IMR-90 (cell line): ENCODE results near the gene NUDCD3. TPM values are rescaled to one million over a fixed set of nuclear protein-coding genes. Genes with fewer than 3 reads are reported as not detected.

Experiments
- ATAC-seq: fragments of 200-7000 bp; cut with Tn5 transposase; 2 replicates; pipeline ENCODE4 v1.9.1; 2020; ENCODE audit warnings: low read depth, mild to moderate bottlenecking, moderate library complexity
- BruUV-seq: library from RNA; stranded (reverse); fragments of 400-500 nt; replicated peaks from 2 replicates; lab custom pipeline; 2021; lab: Mats Ljungman, UMichigan
- CTCF ChIA-PET: fragments of 300-600 bp; formaldehyde crosslinking; extraction: SDS; loops from one replicate; lab custom pipeline; 2021; ENCODE audit warnings: antibody characterized with exemption; lab: Yijun Ruan, JAX
- POLR2A ChIA-PET: fragments of 300-600 bp; sonication (Branson Sonifier 250); formaldehyde crosslinking; loops from one replicate; lab custom pipeline; 2022; ENCODE audit warnings: antibody characterized with exemption; ENCODE audit not compliant: unreplicated experiment; lab: Charles Lee
- DNase-seq: peaks from one replicate; pipeline ENCODE4 v3.0.0; 2013
- H2AFZ ChIP-seq: replicated peaks from 2 replicates; pipeline ENCODE3; 2013; ENCODE audit warnings: low read length, mild to moderate bottlenecking; ENCODE audit not compliant: poor library complexity
- H2AK5ac ChIP-seq: 2 replicates; pipeline ENCODE4 v1.6.1; 2013; ENCODE audit warnings: low read depth, low read length, inconsistent platforms
- H2AK9ac ChIP-seq: replicated peaks from 2 replicates; pipeline ENCODE3; 2013; ENCODE audit warnings: mild to moderate bottlenecking, low read depth, low read length, moderate library complexity; ENCODE audit not compliant: poor library complexity
- H2BK120ac ChIP-seq: 2 replicates; pipeline ENCODE4 v1.6.1; 2013; ENCODE audit warnings: low read depth, low read length, inconsistent platforms
- H2BK15ac ChIP-seq: 3 replicates; pipeline ENCODE4 v1.6.1; 2013; ENCODE audit warnings: low read depth, low read length, inconsistent platforms
- H2BK20ac ChIP-seq: 2 replicates; pipeline ENCODE4 v1.6.1; 2013; ENCODE audit warnings: low read depth, mild to moderate bottlenecking, inconsistent platforms, low read length, moderate library complexity
- H2BK5ac ChIP-seq: 2 replicates; pipeline ENCODE4 v1.6.1; 2013; ENCODE audit warnings: mild to moderate bottlenecking, low read depth, low read length, inconsistent platforms; ENCODE audit not compliant: poor library complexity, severe bottlenecking
- H3K14ac ChIP-seq: replicated peaks from 2 replicates; pipeline ENCODE4 v1.6.1; 2013; ENCODE audit warnings: low read depth, low read length, inconsistent platforms
- H3K18ac ChIP-seq: 2 replicates; pipeline ENCODE4 v1.6.1; 2013; ENCODE audit warnings: low read depth, low read length, control low read depth
- H3K23ac ChIP-seq: 2 replicates; pipeline ENCODE4 v1.6.1; 2013; ENCODE audit warnings: low read depth, low read length, inconsistent platforms
- H3K27ac ChIP-seq: 2 replicates; pipeline ENCODE4 v1.5.1; 2013; ENCODE audit warnings: mild to moderate bottlenecking, control low read depth, low read length; ENCODE audit not compliant: insufficient read depth
- H3K27me3 ChIP-seq: 2 replicates; pipeline ENCODE4 v1.6.1; 2013; ENCODE audit warnings: low read length; ENCODE audit not compliant: control insufficient read depth, insufficient read depth
- H3K36me3 ChIP-seq: 2 replicates; pipeline ENCODE4 v1.6.1; 2013; ENCODE audit warnings: low read length, mixed read lengths; ENCODE audit not compliant: control insufficient read depth, insufficient read depth
- H3K4ac ChIP-seq: 2 replicates; pipeline ENCODE4 v1.6.1; 2013; ENCODE audit warnings: low read depth, low read length, inconsistent platforms
- H3K4me1 ChIP-seq: 2 replicates; pipeline ENCODE4 v1.6.1; 2013; ENCODE audit warnings: low read length, mixed read lengths; ENCODE audit not compliant: control insufficient read depth, insufficient read depth
- H3K4me2 ChIP-seq: 2 replicates; pipeline ENCODE4 v1.6.1; 2013; ENCODE audit warnings: low read depth, mild to moderate bottlenecking, control low read depth, low read length, moderate library complexity
- H3K4me3 ChIP-seq: 2 replicates; pipeline ENCODE4 v1.5.1; 2013; ENCODE audit warnings: low read depth, mild to moderate bottlenecking, control low read depth, low read length, moderate library complexity; ENCODE audit not compliant: insufficient read depth
- H3K56ac ChIP-seq: 2 replicates; pipeline ENCODE4 v1.6.1; 2013; ENCODE audit warnings: low read length, inconsistent platforms; ENCODE audit not compliant: insufficient read depth; ENCODE audit errors: extremely low read depth
- H3K79me1 ChIP-seq, 2 experiments: 2 replicates each; pipeline ENCODE4 v1.6.1; 2013; ENCODE audit warnings: low read length in 2 of 2, inconsistent platforms in 1 of 2, low read depth in 1 of 2
- H3K9ac ChIP-seq: 2 replicates; pipeline ENCODE4 v1.6.1; 2013; ENCODE audit warnings: low read depth, low read length, control low read depth
- H3K9me1 ChIP-seq: 2 replicates; pipeline ENCODE4 v1.6.1; 2013; ENCODE audit warnings: low read length, inconsistent platforms; ENCODE audit not compliant: insufficient read depth
- H3K9me3 ChIP-seq: 2 replicates; pipeline ENCODE4 v1.6.1; 2013; ENCODE audit warnings: low read length; ENCODE audit not compliant: control insufficient read depth, insufficient read depth
- H4K20me1 ChIP-seq: 2 replicates; pipeline ENCODE4 v1.6.1; 2013; ENCODE audit warnings: low read length, inconsistent platforms; ENCODE audit not compliant: insufficient read depth
- H4K5ac ChIP-seq: 2 replicates; pipeline ENCODE4 v1.6.1; 2013; ENCODE audit warnings: mild to moderate bottlenecking, low read depth, low read length, control low read depth
- H4K8ac ChIP-seq, 2 experiments: 2 replicates each; pipeline ENCODE4 v1.6.1; 2013; ENCODE audit warnings: low read depth in 2 of 2, low read length in 2 of 2, control low read depth in 1 of 2, inconsistent platforms in 1 of 2
- H4K91ac ChIP-seq: 2 replicates; pipeline ENCODE4 v1.6.1; 2013; ENCODE audit warnings: low read depth, low read length, inconsistent platforms; ENCODE audit not compliant: insufficient read depth
- BHLHE40 ChIP-seq: fragments of 150-350 bp; IDR thresholded peaks from 2 replicates; pipeline ENCODE4 v1.6.1; 2016; ENCODE audit warnings: mild to moderate bottlenecking, low read depth, low read length
- CEBPB ChIP-seq: IDR thresholded peaks from 2 replicates; pipeline ENCODE4 v1.6.1; 2012; ENCODE audit warnings: low read depth, low read length, improper control_type of control experiment
- ELK1 ChIP-seq: fragments of 150-350 bp; IDR thresholded peaks from 2 replicates; pipeline ENCODE4 v1.6.1; 2016; ENCODE audit warnings: low read depth, mild to moderate bottlenecking, low read length, moderate library complexity, borderline replicate concordance
- FOS ChIP-seq: fragments of 150-350 bp; IDR thresholded peaks from 2 replicates; pipeline ENCODE4 v1.6.1; 2016; ENCODE audit warnings: low read depth, low read length
- MAFK ChIP-seq: IDR thresholded peaks from 2 replicates; pipeline ENCODE4 v1.6.1; 2012; ENCODE audit warnings: low read depth, low read length, improper control_type of control experiment
- MAZ ChIP-seq: IDR thresholded peaks from 2 replicates; pipeline ENCODE4 v1.6.1; 2012; ENCODE audit warnings: low read depth, mild to moderate bottlenecking, low read length, improper control_type of control experiment, moderate library complexity, borderline replicate concordance
- MXI1 ChIP-seq: IDR thresholded peaks from 2 replicates; pipeline ENCODE4 v1.6.1; 2012; ENCODE audit warnings: low read depth, mild to moderate bottlenecking, low read length, moderate library complexity, borderline replicate concordance
- NFE2L2 ChIP-seq: fragments of 150-350 bp; IDR thresholded peaks from 2 replicates; pipeline ENCODE4 v1.6.1; 2016; ENCODE audit warnings: low read depth, mild to moderate bottlenecking, low read length
- POLR2A ChIP-seq: IDR thresholded peaks from 2 replicates; pipeline ENCODE4 v1.6.1; 2012; ENCODE audit warnings: mild to moderate bottlenecking, low read depth, low read length
- RAD21 ChIP-seq: IDR thresholded peaks from 2 replicates; pipeline ENCODE4 v1.6.1; 2012; ENCODE audit warnings: low read length, improper control_type of control experiment
- RCOR1 ChIP-seq: IDR thresholded peaks from 2 replicates; pipeline ENCODE4 v1.6.1; 2012; ENCODE audit warnings: mild to moderate bottlenecking, low read length, improper control_type of control experiment; ENCODE audit not compliant: insufficient replicate concordance
- RFX5 ChIP-seq: IDR thresholded peaks from 2 replicates; pipeline ENCODE4 v1.8.0; 2012; ENCODE audit warnings: low read depth, mild to moderate bottlenecking, low read length, moderate library complexity
- SMC3 ChIP-seq: fragments of 150-350 bp; IDR thresholded peaks from 2 replicates; pipeline ENCODE4 v1.6.1; 2016; ENCODE audit warnings: low read depth, mild to moderate bottlenecking, antibody characterized with exemption, low read length, moderate library complexity
- USF2 ChIP-seq: fragments of 150-350 bp; IDR thresholded peaks from 2 replicates; pipeline ENCODE4 v1.6.1; 2017; ENCODE audit warnings: mild to moderate bottlenecking, antibody characterized with exemption, low read length, low read depth
- WGBS, 2 experiments: methylation state at CpG; one replicate each; pipeline versions ENCODE4 v1.1.5 to v1.1.7; 2013; ENCODE audit warnings: missing lambda C conversion rate in 2 of 2; ENCODE audit not compliant: insufficient read length in 1 of 2; ENCODE audit errors: extremely low coverage in 2 of 2; 5-methylcytosine and 5-hydroxymethylcytosine counted together
- dilution Hi-C: fragments of 300-500 bp; cut with HindIII; formaldehyde crosslinking; loops from one replicate; pipeline ENCODE4 v1.14.3; 2018; ENCODE audit warnings: low sequenced_read_pairs; ENCODE audit not compliant: unreplicated experiment
- in situ Hi-C: fragments of 300-500 bp; cut with MboI; formaldehyde crosslinking; loops from 3 replicates; pipeline ENCODE4 v1.14.3; 2019; ENCODE audit warnings: low sequenced_read_pairs, inconsistent platforms, mixed read lengths
- intact Hi-C: fragments of 100-400 bp; cut with micrococcal nuclease; formaldehyde crosslinking; loops from 2 replicates; pipeline ENCODE4 v1.10.0; 2022
- polyA plus RNA-seq, 3 experiments: library from polyadenylated mRNA; depleted of rRNA; stranded (reverse); fragments of >200 nt; gene quantifications; 2 replicates each; pipeline ENCODE4 v1.2.3, GENCODE V29; 2012; ENCODE audit warnings: low replicate concordance in 1 of 3
- total RNA-seq: library from RNA; depleted of rRNA; stranded (reverse); fragments of >200 nt; gene quantifications from 2 replicates; pipeline ENCODE4 v1.2.3, GENCODE V29; 2012

Gene NUDCD3
- total and polyA plus RNA-seq, 2 of the 4 experiments (the other 2 are of a cell fraction): 49.5 to 76.0 TPM

- no TSS peak for BruUV-seq
- Histone ChIP-seq H3K27ac (no peak overlapping the region), H3K18ac (no peak overlapping the region)
Measured at GRCh38 chr7:44434201-44434600, 56.3 kb downstream of the NUDCD3 start.

More at GRCh38 chr7:44434201-44434600, 56.3 kb downstream of the NUDCD3 start:
- Histone ChIP-seq H2BK5ac (no peak overlapping the region), H4K91ac (no peak overlapping the region), H4K5ac (no peak overlapping the region), H2BK20ac (no peak overlapping the region), H2BK15ac (no peak overlapping the region), H3K36me3 (peaks cover 2% of the 10 kb centered on the region), H2AK9ac (peak overlapping the region; percentile 13), H4K8ac (no peak overlapping the region), H2AFZ (no peak overlapping the region), H4K20me1 (peaks cover 43% of the 10 kb centered on the region), H3K4me2 (no peak overlapping the region), H3K9me3 (no peaks in the 10 kb centered on the region), H3K4me1 (peaks cover 3% of the 10 kb centered on the region; the same call in 1 of the 2 replicates), H3K14ac (no peak overlapping the region), H3K56ac (no peak overlapping the region), H3K4me3 (no peak overlapping the region), H2AK5ac (no peak overlapping the region), H3K23ac (no peak overlapping the region), H3K27me3 (no peaks in the 10 kb centered on the region), H3K9ac (no peak overlapping the region), H3K9me1 (peaks cover 36% of the 10 kb centered on the region), H2BK120ac (no peak overlapping the region), H3K4ac (no peak overlapping the region), H3K79me1 (peaks cover 53 to 71% of the 10 kb centered on the region in 2 experiments)
- in situ Hi-C loops: no loop called here
- POLR2A ChIA-PET: no interaction called here
- TF ChIP-seq CEBPB (no peak), MAZ (no peak), RAD21 (no peak), USF2 (no peak), MAFK (no peak), RCOR1 (no peak), FOS (no peak), SMC3 (no peak), POLR2A (no peak), MXI1 (no peak), ELK1 (no peak), NFE2L2 (no peak), RFX5 (no peak), BHLHE40 (no peak)
- ATAC-seq (no peak), DNase-seq (no peak)
- CTCF ChIA-PET: no interaction called here
- intact Hi-C loops: no loop called here
- 89% methylated on average over 4 of the region's 7 CpGs; no CpG with 5 or more reads in 1 of the 2 experiments for WGBS, 2 experiments
- dilution Hi-C loops: no loop called here
